K562 (cell line): ENCODE results near the gene WDR54. TPM values are rescaled to one million over a fixed set of nuclear protein-coding genes. Genes with fewer than 3 reads are reported as not detected.

ENCODE experiments used
- CAMTA2 ChIP-seq: fragments of 250-450 bp; sonication (Bioruptor Pico); conservative IDR thresholded peaks from 2 replicates; pipeline ENCODE4 v1.5.1; 2022
- CBFA2T2 ChIP-seq: fragments of 450-650 bp; conservative IDR thresholded peaks from 2 replicates; pipeline ENCODE4 v1.6.1; 2017; ENCODE audit warnings: mild to moderate bottlenecking
- CBX1 ChIP-seq: sonication (generic); IDR thresholded peaks from 2 replicates; pipeline ENCODE4 v1.6.1; 2016; ENCODE audit warnings: antibody characterized with exemption, low read depth, mild to moderate bottlenecking
- E2F1 ChIP-seq: sonication (generic); formaldehyde crosslinking; IDR thresholded peaks from 2 replicates; pipeline ENCODE4 v1.8.1; 2023; ENCODE audit warnings: mild to moderate bottlenecking, missing genetic modification reagents, moderate library complexity
- FOXA1 ChIP-seq: fragments of 450-650 bp; IDR thresholded peaks from 2 replicates; pipeline ENCODE4 v1.6.1; 2016; ENCODE audit warnings: mild to moderate bottlenecking, borderline replicate concordance
- GABPB1 ChIP-seq: sonication (generic); formaldehyde crosslinking; IDR thresholded peaks from 2 replicates; pipeline ENCODE4 v1.8.0; 2022; ENCODE audit warnings: mild to moderate bottlenecking, missing genetic modification reagents
- L3MBTL2 ChIP-seq: fragments of 450-650 bp; IDR thresholded peaks from 2 replicates; pipeline ENCODE4 v1.6.1; 2016; ENCODE audit warnings: mild to moderate bottlenecking, moderate library complexity
- MBD1 ChIP-seq: fragments of 250-450 bp; sonication (Bioruptor Pico); IDR thresholded peaks from 2 replicates; pipeline ENCODE4 v1.8.0; 2022; ENCODE audit warnings: inconsistent platforms
- MCM5 ChIP-seq: fragments of 450-650 bp; IDR thresholded peaks from 2 replicates; pipeline ENCODE4 v1.6.1; 2016; ENCODE audit warnings: low read depth
- NFYB ChIP-seq: IDR thresholded peaks from 2 replicates; pipeline ENCODE4 v1.6.1; 2011; ENCODE audit warnings: mild to moderate bottlenecking, moderate library complexity; ENCODE audit not compliant: insufficient read length; ENCODE audit errors: extremely low read depth
- NONO ChIP-seq, 2 experiments: fragments of 200-400 bp in 1 of 2; fragments of 450-650 bp in 1 of 2; formaldehyde crosslinking in 1 of 2; IDR thresholded peaks; 2 replicates each; pipeline ENCODE4 v1.6.1; 2017; ENCODE audit warnings: low read depth in 2 of 2, mild to moderate bottlenecking in 2 of 2, moderate library complexity in 2 of 2, low read length in 1 of 2
- PATZ1 ChIP-seq: fragments of 250-450 bp; sonication (Bioruptor Pico); IDR thresholded peaks from 2 replicates; pipeline ENCODE4 v1.5.0; 2020; ENCODE audit warnings: mild to moderate bottlenecking, borderline replicate concordance
- PML ChIP-seq: IDR thresholded peaks from 2 replicates; pipeline ENCODE4 v1.6.1; 2012; ENCODE audit warnings: low read length, inconsistent platforms
- POLR2AphosphoS5 ChIP-seq: IDR thresholded peaks from 2 replicates; pipeline ENCODE4 v1.6.1; 2011; ENCODE audit warnings: mild to moderate bottlenecking, low read depth, low read length, moderate library complexity; ENCODE audit not compliant: control insufficient read depth, insufficient read depth
- RHOXF2B ChIP-seq: fragments of 250-450 bp; sonication (Bioruptor Pico); conservative IDR thresholded peaks from 2 replicates; pipeline ENCODE4 v1.5.1; 2021
- TSC22D4 ChIP-seq: fragments of 450-650 bp; IDR thresholded peaks from 2 replicates; pipeline ENCODE4 v1.6.1; 2016; ENCODE audit warnings: missing genetic modification characterization, missing biosample characterization, control low read depth
- ZBTB8A ChIP-seq: fragments of 450-650 bp; IDR thresholded peaks from 2 replicates; pipeline ENCODE4 v1.6.1; 2018; ENCODE audit warnings: mild to moderate bottlenecking, moderate library complexity; ENCODE audit not compliant: partially characterized antibody
- ZNF316 ChIP-seq: fragments of 450-650 bp; IDR thresholded peaks from 2 replicates; pipeline ENCODE4 v1.6.1; 2016
- ZNF384 ChIP-seq: IDR thresholded peaks from 2 replicates; pipeline ENCODE4 v1.6.1; 2012; ENCODE audit warnings: low read depth, low read length, improper control_type of control experiment
- ZNF449 ChIP-seq: fragments of 250-450 bp; sonication (Bioruptor Pico); IDR thresholded peaks from 2 replicates; pipeline ENCODE4 v1.8.0; 2022; ENCODE audit warnings: moderate library complexity, mild to moderate bottlenecking, inconsistent platforms
- ZNF512 ChIP-seq: IDR thresholded peaks from 2 replicates; pipeline ENCODE4 v1.6.1; 2016; ENCODE audit warnings: missing genetic modification characterization, missing compliant biosample characterization
- polyA plus RNA-seq, 8 experiments: library from polyadenylated mRNA; depleted of rRNA in 4 of 8; stranded (reverse) in 5 of 8; unstranded in 3 of 8; fragments of >200 nt; fragmentation: Nextera tagmentation in 2 of 8; fragmentation: Illumina TruSeq in 1 of 8; extraction: Ambion mirVana in 2 of 8; extraction: Trizol in 1 of 8; gene quantifications; 2 replicates each; pipeline versions ENCODE4 v1.2.1 to v1.2.3, GENCODE V29; 2011 to 2014; ENCODE audit warnings: inconsistent platforms in 1 of 8, missing spikeins in 1 of 8
- total RNA-seq, 7 experiments: library from RNA; depleted of rRNA in 6 of 7; stranded (reverse); fragments of >200 nt in 6 of 7; fragmentation: Illumina TruSeq in 2 of 7; extraction: Trizol in 2 of 7; gene quantifications; 2 replicates each; pipeline versions ENCODE4 v1.2.1 to v1.2.3, GENCODE V29; 2011 to 2021; ENCODE audit warnings: low replicate concordance in 1 of 7

WDR54 gene
- total and polyA plus RNA-seq, 9 of the 15 experiments (the other 6 are each of a cell fraction or from before 2014, with no cell fraction given): 5.2 to 15.2 (median 7.4) TPM

GRCh38 chr2:74454654-74455511, 33.4 kb downstream of the WDR54 start, which contains the start of gene INO80B (continued):
- TF ChIP-seq PATZ1: no peak
- TF ChIP-seq ZNF449 (CRISPR knock-in tag): no peak
- no peak for TF ChIP-seq CBX1
- TF ChIP-seq E2F1 (CRISPR knock-in tag): no peak
- no peak for TF ChIP-seq ZNF316
- no peak for TF ChIP-seq MBD1 (CRISPR knock-in tag)
- TF ChIP-seq CBFA2T2: no peak
- TF ChIP-seq FOXA1: no peak
- TF ChIP-seq NONO (IDR thresholded peaks at IDR 0.05; ENCODE audit: low read depth in 2 of 2, low read length in 1 of 2): peak in 1 of 2 experiments; percentile 71; a peak in 2 of 4 replicates
- no peak for TF ChIP-seq MCM5
- no peak for TF ChIP-seq NFYB
- TF ChIP-seq POLR2AphosphoS5: peak; percentile 69
- TF ChIP-seq PML: peak; percentile 58; the same call in 1 of the 2 replicates
- TF ChIP-seq ZBTB8A: no peak
- TF ChIP-seq ZNF512: no peak
- peak; percentile 71 for TF ChIP-seq L3MBTL2
- TF ChIP-seq RHOXF2B: no peak
- TF ChIP-seq CAMTA2 (CRISPR knock-in tag): no peak
- TF ChIP-seq ZNF384: peak; percentile 50; the same call in 1 of the 2 replicates
- TF ChIP-seq GABPB1: peak; percentile 100
- TF ChIP-seq TSC22D4: no peak
